ENCODE results near the gene KDM2A.
"Not testable (repeated sequence)": the region's sequence is repeated elsewhere in the genome, so short reads cannot be mapped to it uniquely, and the experiment has no call there.

The KDM2A gene

DNA sequence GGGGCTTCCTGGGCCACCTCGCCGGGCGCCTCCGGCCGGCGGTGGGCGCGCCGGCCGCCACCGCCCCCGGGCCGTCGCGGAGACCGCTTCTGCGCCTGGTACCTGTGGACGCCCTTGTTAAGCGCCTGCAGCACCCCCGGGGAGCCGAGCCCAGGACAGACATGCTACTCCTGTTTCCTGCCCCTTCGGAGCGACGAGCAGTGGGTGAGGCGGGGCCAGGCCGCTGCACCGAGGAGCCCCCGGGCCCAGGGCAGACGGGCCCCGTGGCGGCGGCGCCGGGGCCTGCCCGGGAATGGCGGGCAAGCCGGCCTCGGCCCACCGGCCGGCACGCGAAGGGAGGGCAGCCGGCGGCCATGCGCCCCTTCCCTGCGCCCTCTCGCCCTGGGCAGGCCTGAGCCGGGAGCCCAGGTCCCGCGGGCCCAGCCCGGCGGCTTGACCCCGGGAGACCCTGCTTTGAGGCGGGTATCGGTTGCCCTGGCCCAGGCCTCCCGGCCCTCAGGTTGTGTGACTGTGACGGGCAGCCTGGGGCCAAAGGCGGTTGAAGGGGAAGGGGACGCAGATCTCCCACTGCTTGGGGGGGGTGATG is 789 bp upstream of the KDM2A start:
- DNase-seq, result peak; percentile 2 to 57 (median 44)

DNA sequence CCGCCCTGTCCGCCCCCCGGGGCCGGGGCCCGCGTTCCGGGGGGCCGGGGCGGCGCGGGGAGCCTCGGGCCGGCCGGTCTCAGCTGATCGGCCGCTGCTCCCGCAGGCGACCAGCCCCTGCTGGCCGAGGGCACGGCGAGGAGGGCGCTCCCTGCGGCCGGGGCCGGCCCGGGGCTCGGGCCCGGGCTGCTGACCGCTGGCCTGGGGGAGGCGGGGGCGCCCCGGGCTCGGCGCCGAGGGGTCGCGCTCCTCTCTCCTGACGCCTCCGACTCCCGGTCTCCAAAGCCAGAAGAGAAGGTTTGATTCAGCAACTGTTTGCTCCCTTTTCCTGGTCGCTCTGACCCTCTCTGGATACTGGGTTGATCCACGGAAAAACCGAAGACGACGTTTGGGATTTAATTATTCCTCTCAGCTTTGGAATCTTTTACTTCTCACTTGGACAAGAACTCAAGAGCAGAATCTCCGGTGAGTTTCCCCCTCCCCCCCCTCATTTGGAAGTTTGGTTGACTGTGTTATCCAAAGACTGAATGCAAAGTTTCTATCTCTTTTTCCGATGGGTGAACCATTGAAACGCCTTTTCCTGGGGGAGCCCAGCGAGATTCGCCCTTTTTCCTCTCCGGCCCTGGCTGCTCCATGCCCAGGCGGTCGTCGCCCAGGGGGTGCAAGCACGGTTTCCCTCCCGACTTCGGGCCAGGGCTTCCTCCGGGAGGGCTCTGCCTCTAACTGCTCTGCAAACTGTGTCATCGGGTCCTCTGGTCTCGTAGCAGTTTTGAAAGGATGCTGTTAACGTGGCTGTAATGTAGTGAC is 725 bp downstream of the KDM2A start:
- peak; percentile 25 to 66 (median 44) for DNase-seq

DNA sequence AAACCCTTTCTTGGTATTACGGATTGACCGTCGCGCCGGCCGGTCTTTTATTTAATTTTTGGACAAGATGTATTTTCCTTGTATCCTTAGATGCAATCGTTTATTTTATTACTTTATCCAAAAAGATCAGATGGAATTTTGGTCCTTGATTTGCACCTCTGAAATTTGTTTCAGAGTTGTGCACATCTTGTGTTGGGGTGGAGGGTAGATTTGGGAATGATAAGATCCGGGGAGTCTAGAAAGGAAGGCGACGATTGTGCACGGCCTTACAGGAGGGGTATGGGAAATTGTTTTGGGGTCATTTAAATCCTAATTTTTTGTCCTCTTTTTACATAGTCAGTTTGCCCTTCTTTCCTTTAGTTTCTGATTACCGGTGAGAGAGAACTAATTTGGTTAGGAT is 1.4 kb downstream of the KDM2A start:
- no peak for DNase-seq

DNA sequence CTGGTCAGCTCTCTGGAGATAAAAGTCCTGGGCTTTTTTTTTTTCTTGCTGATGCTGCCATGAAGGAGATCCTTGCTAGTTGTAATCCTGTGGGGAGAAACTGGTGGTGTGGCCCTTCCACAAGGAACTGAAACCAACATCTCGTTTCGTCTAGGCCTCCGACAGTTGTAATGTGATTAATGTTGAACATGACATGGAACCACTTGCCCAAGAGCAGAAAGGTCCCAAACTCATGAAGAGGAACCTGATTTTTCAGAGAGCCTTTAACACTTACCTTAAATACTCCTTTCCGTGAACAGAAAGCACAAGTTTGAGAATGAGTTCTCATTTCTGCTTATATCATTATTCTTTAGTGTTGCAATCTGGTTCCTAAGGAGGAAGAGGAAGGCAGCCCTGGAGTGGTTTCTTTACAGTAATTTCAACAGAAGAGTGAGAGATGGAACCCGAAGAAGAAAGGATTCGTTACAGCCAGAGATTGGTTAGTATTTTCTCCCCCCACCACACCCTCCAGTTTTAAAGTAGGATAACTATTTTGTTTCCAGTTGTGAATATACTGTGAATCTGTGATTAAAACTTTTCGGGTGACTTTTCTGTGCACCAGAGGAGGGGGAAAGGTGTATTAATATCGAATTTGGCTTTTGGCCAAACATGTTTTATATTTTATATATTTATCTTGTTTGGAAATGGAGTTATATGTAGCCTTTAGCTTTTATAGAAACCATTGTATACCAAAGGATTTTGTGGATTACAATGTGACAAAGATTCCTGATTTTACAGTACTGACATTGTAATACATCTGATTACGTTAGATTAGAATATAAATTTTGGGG is 2.0 kb downstream of the KDM2A start:
- peak; percentile 84 to 95 (median 90) for DNase-seq

DNA sequence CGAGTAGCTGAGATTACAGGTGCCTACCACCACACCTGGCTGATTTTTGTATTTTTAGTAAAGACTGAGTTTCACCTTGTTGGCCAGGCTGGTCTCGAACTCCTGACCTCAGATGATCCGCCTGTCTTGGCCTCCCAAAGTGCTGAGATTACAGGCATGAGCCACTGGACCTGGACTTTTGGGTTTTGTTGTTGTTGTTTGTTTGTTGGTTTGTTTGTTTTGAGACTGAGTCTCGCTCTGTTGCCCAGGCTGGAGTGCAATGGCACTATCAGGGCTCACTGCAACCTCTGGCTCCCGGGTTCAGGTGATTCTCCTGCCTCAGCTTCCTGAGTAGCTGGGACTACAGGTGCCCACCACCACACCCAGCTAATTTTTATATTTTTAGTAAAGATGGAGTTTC is 4.7 kb downstream of the KDM2A start:
- not testable (repeated sequence) for DNase-seq

DNA sequence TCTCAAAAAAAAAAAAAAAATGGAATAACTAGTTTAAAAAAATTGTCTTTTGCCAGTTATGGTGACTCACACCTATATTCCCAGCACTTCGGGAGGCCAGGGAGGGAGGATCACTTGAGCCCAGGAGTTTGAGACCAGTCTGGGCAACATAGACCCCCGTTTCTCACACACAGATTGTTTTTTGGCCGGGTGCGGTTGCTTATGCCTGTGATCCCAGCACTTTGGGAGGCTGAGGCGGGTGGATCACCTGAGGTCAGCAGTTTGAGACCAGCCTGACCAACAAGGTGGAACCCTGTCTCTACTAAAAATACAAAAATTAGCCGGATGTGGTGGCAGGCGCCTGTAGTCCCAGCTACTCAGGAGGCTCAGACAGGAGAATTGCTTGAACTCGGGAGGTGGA is 7.2 kb downstream of the KDM2A start:
- not testable (repeated sequence) for DNase-seq

DNA sequence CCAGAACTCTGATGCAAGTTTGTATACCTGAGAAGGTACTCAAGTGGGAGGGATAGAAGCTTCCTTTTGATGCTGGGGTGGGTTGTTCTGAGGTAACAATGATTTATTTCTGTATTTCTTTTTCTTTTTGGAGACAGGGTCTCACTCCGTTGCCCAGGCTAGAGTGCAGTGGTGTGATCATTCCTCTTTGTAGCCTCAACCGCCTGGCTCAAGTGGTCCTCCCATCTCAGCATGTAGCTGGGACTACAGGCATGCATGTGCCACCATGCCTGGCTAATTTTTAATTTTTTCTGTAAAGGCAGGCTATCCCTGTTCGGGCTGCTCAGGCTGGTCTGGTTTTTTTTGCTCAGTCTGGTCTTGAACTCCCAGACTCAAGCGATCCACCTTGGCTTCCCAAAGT is 7.9 kb downstream of the KDM2A start:
- DNase-seq, result no peak

DNA sequence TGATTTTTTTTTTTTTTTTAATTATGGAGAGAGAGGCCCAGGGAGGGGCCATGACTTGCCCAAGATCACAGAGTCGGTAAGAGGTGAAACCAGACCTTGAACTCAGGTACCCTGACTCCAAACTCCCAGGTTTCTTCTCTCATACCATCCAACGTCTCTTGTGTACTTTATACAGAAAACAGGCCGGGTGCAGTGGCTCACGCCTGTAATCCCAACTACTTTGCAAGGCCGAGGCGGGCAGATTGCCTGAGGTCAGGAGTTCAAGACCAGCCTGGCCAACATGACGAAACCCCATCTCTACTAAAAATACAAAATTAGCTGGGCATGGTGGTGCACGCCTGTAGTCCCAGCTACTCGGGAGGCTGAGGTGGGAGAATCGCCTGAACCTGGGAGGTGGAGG is 11.8 kb downstream of the KDM2A start:
- not testable (repeated sequence) for DNase-seq

DNA sequence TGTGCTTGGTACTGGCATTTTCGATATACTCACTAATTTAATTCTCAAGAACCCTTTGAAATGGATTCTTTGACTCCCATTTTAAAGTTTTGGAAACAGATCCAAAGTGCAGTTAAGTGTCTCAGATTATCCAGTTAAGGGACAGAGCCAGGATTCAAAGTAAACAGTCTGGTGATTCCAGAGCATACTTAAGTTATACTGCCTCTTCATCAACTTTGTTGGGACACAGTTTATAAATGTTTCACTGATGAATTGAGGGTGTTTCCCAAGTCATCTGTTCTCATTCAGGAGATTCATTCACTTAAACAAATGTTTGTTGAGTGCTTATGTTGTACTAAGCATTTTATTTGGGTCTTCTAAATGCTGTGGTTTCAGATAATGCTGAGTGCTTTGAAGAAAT is 17.1 kb downstream of the KDM2A start:
- no peak for DNase-seq

DNA sequence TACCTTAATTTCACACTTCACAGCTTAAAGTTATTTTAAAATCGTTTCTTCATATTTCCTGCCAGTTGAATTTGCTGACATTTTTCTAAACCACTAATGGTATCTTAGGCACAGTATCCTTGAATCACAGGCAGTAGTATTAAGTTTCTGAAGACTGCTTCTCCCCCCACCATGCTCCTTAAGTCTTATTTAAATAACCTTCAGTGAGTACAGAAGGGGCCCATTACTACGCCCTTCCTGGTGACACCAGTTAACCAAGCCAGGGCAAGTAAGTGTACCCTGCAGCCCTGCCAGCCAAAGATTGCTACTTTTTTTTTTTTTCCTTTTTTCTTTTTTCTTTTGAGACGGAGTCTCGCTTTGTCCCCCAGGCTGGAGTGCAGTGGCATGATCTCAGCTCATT is 19.9 kb downstream of the KDM2A start:
- no peak for DNase-seq

DNA sequence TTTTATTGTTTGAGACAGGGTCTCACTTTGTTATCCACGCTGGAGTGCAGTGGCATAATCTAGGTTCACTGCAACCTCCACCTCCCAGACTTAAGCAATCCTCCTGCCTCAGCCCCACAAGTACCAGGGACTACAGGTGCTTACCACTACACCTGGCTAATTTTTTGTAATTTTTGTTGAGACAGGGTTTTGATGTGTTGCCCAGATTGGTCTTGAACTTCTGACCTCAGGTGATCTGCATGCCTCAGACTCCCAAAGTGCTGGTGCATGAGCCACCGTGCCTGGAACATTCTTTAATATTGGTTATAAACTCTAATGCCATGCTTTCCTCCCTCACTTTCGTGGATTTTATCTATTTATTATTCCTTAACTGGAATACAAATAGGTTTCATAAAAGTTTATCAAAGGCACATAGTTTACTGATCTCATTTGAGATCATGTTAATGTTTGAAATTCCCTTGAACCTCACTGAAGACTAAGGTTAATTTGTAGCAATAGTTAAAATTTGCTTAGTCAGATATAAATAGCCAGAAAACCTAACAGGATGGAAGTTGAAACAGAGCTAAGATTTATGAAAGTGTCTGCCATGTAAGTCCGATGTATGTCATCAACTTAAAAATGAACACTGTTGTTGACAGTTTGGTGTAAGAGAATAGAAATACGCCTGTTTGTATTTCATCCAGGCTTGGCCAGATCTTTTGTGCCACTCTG is 27.6 kb downstream of the KDM2A start:
- DNase-seq, result no peak

DNA sequence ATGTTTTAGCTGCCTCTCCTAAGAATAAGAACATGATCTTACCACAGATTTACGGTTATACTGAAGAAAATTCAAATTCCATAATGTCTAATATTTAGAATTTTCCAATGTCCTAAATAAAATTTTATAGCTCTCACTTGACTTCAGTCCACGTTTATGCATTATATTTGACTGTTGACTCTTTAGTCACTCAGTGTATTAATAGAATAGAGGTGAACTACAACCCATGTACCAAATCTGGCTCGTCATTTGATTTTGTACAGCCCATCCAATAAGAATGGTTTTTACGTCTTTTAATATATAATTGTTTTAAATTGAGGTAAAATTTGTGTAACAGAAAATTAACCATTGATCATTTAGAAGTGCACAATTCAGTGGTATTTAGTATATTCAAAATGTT is 34.9 kb downstream of the KDM2A start:
- DNase-seq, result no peak

DNA sequence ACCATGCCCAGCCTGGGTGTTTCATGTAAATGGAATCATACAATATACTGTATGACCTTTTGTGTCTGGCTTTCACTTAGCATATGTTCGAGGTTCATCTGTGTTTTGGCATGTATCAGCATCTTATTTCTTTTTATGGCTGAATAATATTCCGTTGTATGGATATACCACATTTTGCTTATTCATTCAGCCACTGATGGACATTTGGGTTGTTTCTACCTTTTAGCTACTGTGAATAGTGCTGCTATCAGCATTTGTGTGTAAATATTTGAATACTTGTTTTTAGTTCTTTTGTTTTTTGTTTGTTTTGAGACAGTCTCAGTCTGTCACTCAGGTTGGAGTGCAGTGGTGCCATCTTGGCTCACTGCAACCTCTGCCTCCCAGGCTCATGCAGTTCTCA is 35.7 kb downstream of the KDM2A start:
- DNase-seq, result no peak

DNA sequence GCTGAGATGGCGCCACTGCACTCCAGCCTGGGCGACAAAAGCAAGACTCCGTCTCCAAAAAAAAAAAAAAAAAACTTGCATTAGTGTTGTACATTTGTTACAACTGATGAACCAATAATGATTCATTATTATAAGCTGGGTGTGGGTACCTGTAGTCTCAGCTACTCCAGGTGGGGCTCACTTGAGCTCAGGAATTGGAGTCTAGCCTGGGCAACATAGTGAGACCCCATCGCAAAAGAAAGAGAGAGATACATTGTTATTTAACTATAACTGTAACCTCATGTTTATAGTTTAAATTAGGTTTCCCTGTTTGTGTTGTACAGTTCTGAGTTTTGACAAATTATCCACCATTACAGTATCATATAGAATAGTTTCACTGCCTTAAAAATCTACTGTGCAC is 38.6 kb downstream of the KDM2A start:
- no peak for DNase-seq

DNA sequence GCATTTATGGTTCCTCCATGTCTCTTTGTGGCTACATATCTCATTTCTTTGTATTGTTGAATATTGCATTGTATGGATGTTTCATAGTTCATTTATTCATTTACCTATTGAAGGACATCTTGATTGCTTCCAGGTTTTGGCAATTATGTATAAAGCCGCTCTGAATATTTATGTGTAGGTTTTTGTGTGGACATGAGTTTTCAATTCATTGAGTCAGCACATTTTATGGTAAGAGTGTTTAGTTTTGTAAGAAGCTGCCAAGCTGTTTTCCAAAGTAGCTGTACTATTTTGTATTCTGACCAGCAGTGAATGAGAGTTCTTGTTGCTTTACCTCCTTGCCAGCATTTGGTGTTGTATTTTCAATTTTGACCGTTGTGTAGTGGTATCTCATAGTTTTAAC is 39.2 kb downstream of the KDM2A start:
- no peak for DNase-seq

DNA sequence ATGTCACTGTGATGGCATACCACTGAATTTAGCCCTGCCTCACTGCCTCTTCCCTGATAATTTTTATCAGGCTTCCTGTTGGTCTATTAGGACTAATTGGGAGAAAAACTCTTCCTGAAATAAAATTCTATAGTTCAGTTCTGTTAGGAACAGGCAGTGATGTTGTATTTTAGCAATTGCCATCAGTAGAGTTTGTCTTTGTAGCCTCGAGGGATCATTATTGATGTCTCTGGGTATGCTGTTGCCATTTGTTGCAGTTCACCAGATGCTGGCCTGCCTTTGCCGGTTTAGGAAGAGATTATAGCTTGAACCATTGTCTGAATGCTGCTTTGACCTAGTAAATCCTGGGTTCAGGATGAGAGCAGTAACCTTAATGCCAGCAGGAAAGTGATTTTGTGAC is 41.0 kb downstream of the KDM2A start:
- no peak for DNase-seq

DNA sequence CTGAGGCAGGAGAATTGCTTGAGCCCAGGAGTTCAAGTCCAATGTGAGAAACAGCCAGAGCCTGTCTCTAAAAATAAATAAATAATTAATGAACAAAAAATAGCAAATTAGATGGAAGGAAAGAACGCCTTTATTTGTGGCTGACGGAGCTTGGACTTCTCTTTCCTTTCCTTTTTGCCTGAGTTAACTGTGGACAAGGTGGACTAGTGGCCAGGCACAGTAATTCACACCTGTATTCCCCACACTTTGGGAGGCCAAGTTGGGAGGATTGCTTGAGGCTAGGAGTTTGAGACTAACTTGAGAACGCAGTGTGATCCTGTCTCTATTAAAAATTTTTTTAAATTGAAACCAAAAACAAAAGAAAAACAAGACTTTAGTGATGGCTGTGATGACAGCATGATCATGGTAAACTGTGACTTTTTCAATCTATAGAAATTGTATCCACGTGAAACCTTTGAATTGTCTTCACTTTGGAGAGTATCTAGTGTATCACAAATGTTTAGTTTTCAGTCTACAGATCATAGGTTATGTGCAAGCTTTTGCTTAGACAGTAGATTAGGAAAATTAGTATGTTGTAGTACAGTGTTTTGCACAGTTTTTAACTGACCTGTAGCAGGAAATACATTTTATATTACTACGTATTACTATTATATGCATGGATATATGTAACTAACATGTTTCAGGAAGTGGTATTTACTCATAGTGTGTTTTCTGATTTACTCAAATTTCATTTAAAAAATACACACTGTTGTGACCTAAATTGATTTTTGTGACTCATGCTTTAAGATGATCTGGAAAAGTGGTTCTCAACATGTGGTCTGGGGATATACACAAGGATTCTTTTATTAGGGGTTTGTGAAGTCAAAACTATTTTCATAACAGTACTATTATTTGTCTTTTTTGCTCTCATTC is 42.1 kb downstream of the KDM2A start:
- no peak for DNase-seq

DNA sequence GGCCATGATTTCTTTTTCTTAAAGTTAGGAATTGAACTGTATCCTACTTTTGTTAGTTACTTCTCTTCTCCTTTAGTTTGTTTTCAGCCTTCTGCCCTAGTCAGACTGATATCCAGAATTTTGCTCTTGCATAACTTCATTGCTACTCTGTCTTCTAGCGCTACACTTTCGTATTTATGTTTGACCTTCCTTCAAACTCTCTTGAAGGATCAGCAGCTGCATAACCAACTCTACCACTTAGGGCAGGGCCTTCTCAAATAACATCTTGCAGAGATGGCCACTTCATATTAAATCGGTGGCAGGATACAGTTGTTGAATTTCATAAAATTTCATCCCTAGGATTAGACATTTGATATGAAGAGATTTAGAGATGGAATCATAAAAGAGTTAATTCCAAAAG is 43.9 kb downstream of the KDM2A start:
- no peak for DNase-seq

DNA sequence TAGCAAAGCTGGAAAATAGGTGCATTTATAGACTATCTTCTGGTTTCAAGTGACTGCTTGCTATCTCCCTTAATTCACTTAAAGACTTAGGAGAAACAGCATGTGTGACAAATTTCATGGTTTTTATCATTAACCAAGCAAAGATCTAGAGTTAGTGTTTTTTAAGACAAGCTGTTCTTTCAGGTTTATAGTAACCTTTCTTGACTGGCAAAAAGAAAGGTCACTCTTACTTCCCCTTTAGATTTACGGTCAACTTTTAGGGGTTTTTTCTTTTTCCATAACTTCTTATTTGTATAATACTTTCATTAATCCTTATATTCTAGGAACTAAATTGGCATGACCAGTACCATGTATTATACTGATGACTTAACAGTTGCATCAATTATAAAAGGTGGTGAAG is 46.6 kb downstream of the KDM2A start:
- peak in 2 of 4 experiments; percentile 10 to 20 for DNase-seq

DNA sequence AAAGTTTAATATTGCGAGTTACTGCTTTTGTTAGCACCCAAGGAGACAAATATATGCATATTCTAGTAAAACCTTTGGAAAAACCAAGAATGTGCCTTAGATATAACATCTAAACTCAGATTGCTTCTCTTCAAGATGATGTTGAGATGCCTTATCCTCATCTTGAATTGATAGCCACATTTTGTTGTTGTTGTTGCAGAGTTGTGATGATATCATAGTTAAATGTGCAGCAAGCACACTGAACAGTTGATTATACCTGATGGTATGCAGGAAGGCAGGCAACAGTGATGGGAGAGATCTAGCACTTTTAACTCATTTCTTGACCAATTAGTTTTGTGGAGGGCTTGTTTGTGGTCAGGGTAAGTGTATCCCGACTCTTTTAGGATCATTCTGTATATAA is 48.0 kb downstream of the KDM2A start:
- DNase-seq, result no peak

DNA sequence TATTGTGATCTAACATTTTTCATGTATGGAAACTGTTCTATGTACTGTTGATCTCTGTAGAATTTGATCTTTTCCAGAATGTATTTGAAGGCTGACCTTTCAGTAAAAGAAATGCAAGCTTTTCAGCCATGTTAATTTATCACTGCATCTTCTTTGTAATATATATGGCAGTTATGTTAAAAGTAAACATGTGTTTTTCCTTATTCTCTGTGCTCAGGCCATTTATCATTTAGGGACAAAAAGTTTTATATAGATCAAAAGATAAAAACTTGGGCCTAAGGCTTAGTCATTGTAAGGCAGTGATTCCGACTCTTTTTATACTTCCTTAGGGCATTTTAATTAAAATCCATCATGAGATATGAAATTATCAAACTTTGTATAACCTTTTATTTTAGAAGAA is 48.7 kb downstream of the KDM2A start:
- no peak for DNase-seq

DNA sequence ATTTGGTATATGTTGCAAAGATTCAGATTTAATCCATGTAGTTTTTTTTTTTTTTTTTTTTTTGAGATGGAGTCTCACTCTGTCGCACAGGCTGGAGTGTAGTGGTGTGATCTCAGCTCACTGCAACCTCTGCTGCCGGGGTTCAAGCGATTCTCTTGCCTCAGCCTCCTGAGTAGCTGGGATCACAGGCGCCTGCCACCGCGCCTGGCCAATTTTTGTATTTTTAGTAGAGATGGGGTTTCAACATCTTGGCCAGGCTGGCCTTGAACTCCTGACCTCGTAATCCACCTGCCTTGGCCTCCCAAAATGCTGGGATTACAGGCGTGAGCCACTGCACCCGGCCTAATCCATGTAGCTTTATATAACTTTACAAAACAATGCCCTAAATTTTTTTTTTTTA is 49.8 kb downstream of the KDM2A start:
- DNase-seq, result not testable (repeated sequence)

All from suppressor macrophage (primary cell).